ENCODE results near the gene SMARCAL1.

GRCh38 chr2:216370961-216371712, 41.1 kb upstream of the SMARCAL1 start:
- TF ChIP-seq CTCF (IDR thresholded peaks at IDR 0.05) (no peak), POLR2A (IDR thresholded peaks at IDR 0.05) (no peak)
